Keratinocyte (primary cell): ENCODE measurements around the gene UBE2N. TPM values are rescaled to one million over a fixed set of nuclear protein-coding genes. Genes with fewer than 3 reads are reported as not detected.

Source experiments
- DNase-seq: peaks from one replicate; pipeline ENCODE4 v3.0.0-alpha.2; 2011; ENCODE audit warnings: low read depth, missing footprints, low spot score
- FAIRE-seq: peaks from 2 replicates; lab custom pipeline; 2011; peaks lifted over from hg19 to GRCh38; lab: Jason Lieb, UNC
- H2AFZ ChIP-seq: 2 replicates; pipeline ENCODE4 v1.6.0; 2012; ENCODE audit warnings: low read length, control low read depth, inconsistent platforms; ENCODE audit not compliant: control insufficient read depth
- H3K27ac ChIP-seq: 2 replicates; pipeline ENCODE4 v1.5.1; 2011; ENCODE audit warnings: low read length; ENCODE audit not compliant: control insufficient read depth, insufficient read depth
- H3K27me3 ChIP-seq: 3 replicates; pipeline ENCODE4 v1.6.0; 2011; ENCODE audit warnings: low read length; ENCODE audit not compliant: control insufficient read depth, insufficient read depth; ENCODE audit errors: extremely low read depth
- H3K36me3 ChIP-seq, 2 experiments: 2 replicates in 1 of 2; 3 replicates in 1 of 2; pipeline ENCODE4 v1.5.1; 2011; ENCODE audit warnings: low read length in 2 of 2, mild to moderate bottlenecking in 1 of 2; ENCODE audit not compliant: control insufficient read depth in 2 of 2, insufficient read depth in 2 of 2; ENCODE audit errors: extremely low read depth in 1 of 2
- H3K4me1 ChIP-seq: 3 replicates; pipeline ENCODE4 v1.5.1; 2011; ENCODE audit warnings: low read length; ENCODE audit not compliant: control insufficient read depth, insufficient read depth; ENCODE audit errors: extremely low read depth
- H3K4me2 ChIP-seq: 3 replicates; pipeline ENCODE4 v1.6.0; 2011; ENCODE audit warnings: low read depth, low read length; ENCODE audit not compliant: control insufficient read depth, insufficient read depth; ENCODE audit errors: extremely low read depth
- H3K4me3 ChIP-seq, 3 experiments: fragments of 200-600 bp in 1 of 3; sonication (generic) in 1 of 3; 2 replicates in 2 of 3; 3 replicates in 1 of 3; pipeline ENCODE4 v1.5.1; 2011 to 2016; ENCODE audit warnings: low read length in 3 of 3, mild to moderate bottlenecking in 3 of 3, control low read depth in 2 of 3, inconsistent platforms in 1 of 3, low read depth in 1 of 3, mixed read lengths in 1 of 3, mixed run types in 1 of 3, moderate library complexity in 1 of 3; ENCODE audit not compliant: control insufficient read depth in 2 of 3, insufficient read depth in 2 of 3; ENCODE audit errors: extremely low read depth in 1 of 3
- H3K79me2 ChIP-seq: 2 replicates; pipeline ENCODE4 v1.6.0; 2012; ENCODE audit warnings: low read length; ENCODE audit not compliant: control insufficient read depth, insufficient read depth
- H3K9ac ChIP-seq: 3 replicates; pipeline ENCODE4 v1.6.0; 2011; ENCODE audit warnings: low read length; ENCODE audit not compliant: control insufficient read depth, insufficient read depth; ENCODE audit errors: extremely low read depth
- H3K9me1 ChIP-seq: 3 replicates; pipeline ENCODE4 v1.6.0; 2011; ENCODE audit warnings: low read length; ENCODE audit not compliant: control insufficient read depth, insufficient read depth; ENCODE audit errors: extremely low read depth
- H3K9me3 ChIP-seq: 2 replicates; pipeline ENCODE4 v1.5.1; 2012; ENCODE audit warnings: low read depth, low read length; ENCODE audit not compliant: control insufficient read depth
- H4K20me1 ChIP-seq: 3 replicates; pipeline ENCODE4 v1.6.0; 2011; ENCODE audit warnings: low read length; ENCODE audit not compliant: control insufficient read depth, insufficient read depth; ENCODE audit errors: extremely low read depth
- EZH2 ChIP-seq: IDR thresholded peaks from one replicate; pipeline ENCODE4 v1.6.1; 2012; ENCODE audit warnings: inconsistent platforms, mild to moderate bottlenecking, low read length, moderate library complexity
- dilution Hi-C: fragments of 300-500 bp; cut with MboI; formaldehyde crosslinking; loops from one replicate; pipeline ENCODE4 v1.7.0; 2020; ENCODE audit warnings: low sequenced_read_pairs; ENCODE audit not compliant: extremely low pct_ligation_motif_present
- polyA plus RNA-seq, 5 experiments: library from polyadenylated mRNA; depleted of rRNA in 3 of 5; stranded (reverse) in 3 of 5; stranded (forward) in 1 of 5; unstranded in 1 of 5; fragments of >200 nt; gene quantifications; 1 replicate in 1 of 5; 2 replicates in 3 of 5; 3 replicates in 1 of 5; pipeline versions ENCODE4 v1.2.1 to v1.2.3, GENCODE V29; 2011 to 2012; ENCODE audit warnings: missing spikeins in 2 of 5, low read depth in 1 of 5, low replicate concordance in 1 of 5
- TF ChIP-seq, protein P1 (sequence below), 3 experiments: IDR thresholded peaks in 1 of 3; conservative IDR thresholded peaks in 1 of 3; optimal IDR thresholded peaks in 1 of 3; 2 replicates in 2 of 3; 3 replicates in 1 of 3; pipeline versions ENCODE3 to v1.5.1; 2011; ENCODE audit warnings: low read length in 3 of 3, mild to moderate bottlenecking in 3 of 3, moderate library complexity in 2 of 3, control low read depth in 1 of 3, inconsistent platforms in 1 of 3; ENCODE audit not compliant: insufficient read depth in 2 of 3; ENCODE audit errors: extremely low read depth in 1 of 3

Gene UBE2N
- polyA plus RNA-seq, 1 donor (not counting 4 experiments of a cell fraction or from before 2014, with no cell fraction given): 218 TPM

DNA sequence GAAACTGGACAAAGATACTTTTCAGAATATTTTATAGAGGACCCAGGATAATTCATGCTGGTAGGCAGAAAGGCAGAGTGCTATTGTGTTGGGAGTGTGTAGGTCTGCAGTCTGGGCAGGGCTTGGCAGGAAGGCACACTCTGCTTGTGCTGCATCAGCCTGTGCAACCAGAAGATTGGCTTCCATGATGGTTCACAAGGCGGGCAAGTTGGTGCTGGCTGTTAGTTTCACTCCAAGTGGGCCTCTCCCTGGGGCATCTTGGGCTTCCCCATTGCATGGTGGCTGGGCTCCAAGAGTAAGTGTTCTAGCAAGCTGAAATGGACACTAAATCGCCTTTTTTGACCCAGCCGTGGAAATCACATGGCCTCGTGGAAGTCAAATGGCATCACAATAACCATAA, 1.8 kb upstream of the UBE2N start:
- Histone ChIP-seq H3K9me1 (peaks cover 2% of the 10 kb centered on the region), H3K79me2 (peaks cover 32% of the 10 kb centered on the region), H2AFZ (no peak overlapping the region), H3K27ac (no peak overlapping the region), H3K9ac (no peak overlapping the region), H3K4me1 (peaks cover 35% of the 10 kb centered on the region), H3K36me3 (no peaks in the 10 kb centered on the region), H3K4me3 (no peak overlapping the region), H3K9me3 (no peaks in the 10 kb centered on the region), H4K20me1 (peaks cover 19% of the 10 kb centered on the region), H3K27me3 (no peaks in the 10 kb centered on the region), H3K4me2 (peak overlapping the region; percentile 15)
- dilution Hi-C loops: no loop called here
- no peak for FAIRE-seq
- no peak for TF ChIP-seq EZH2
- TF ChIP-seq, protein P1, sequence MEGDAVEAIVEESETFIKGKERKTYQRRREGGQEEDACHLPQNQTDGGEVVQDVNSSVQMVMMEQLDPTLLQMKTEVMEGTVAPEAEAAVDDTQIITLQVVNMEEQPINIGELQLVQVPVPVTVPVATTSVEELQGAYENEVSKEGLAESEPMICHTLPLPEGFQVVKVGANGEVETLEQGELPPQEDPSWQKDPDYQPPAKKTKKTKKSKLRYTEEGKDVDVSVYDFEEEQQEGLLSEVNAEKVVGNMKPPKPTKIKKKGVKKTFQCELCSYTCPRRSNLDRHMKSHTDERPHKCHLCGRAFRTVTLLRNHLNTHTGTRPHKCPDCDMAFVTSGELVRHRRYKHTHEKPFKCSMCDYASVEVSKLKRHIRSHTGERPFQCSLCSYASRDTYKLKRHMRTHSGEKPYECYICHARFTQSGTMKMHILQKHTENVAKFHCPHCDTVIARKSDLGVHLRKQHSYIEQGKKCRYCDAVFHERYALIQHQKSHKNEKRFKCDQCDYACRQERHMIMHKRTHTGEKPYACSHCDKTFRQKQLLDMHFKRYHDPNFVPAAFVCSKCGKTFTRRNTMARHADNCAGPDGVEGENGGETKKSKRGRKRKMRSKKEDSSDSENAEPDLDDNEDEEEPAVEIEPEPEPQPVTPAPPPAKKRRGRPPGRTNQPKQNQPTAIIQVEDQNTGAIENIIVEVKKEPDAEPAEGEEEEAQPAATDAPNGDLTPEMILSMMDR (optimal IDR thresholded peaks at IDR 0.05 in 1 of 3, IDR thresholded peaks at IDR 0.05 in 1 of 3, conservative IDR thresholded peaks at IDR 0.05 in 1 of 3; ENCODE audit: extremely low read depth in 1 of 3, insufficient read depth in 2 of 3, low read length in 3 of 3): no peak
- DNase-seq: no peak

DNA sequence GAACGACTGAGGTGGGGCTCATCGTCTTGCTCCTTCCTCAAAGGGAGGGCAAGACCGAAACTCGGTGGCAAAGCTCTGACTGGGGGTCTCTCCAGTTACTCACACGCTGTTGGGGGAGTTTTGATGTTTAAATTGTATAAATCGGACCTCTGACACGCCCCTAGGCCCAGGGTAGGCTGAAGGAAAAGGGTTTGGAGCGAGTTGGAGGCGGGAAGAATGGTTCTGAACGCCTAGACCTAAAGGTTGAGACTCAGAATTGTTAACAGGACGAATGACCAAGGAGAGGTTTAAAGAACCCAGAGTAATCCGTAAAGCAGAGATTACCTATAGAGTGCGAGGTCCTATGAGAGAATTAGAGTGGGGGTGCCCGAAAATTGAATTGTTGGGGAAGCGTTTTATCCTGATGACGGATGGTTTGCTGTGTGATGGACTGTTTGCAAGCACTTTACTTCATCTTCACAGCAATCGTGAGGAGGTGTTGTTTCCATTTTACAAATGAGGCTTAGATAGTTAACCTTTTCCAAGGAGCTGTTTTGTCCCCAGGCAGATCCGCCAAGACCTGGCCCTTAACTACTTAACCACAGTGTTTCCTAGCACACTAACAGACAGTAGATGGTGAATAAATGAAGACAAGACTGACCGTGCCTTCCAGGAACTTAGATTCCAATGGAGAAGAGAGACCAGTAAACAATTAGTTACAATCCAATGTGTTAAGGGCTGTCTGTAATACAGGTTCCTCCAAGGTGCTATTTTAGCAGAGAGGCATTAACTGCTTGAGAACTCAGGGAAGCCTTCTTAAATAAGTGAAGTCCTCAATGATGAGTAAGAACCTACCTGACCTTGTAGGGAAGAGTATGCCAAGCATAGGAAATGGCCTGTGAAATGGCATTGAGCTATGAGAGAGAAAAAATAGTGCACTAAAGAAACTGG, 929 bp upstream of the UBE2N start:
- peak overlapping the region; percentile 86 for H3K9ac ChIP-seq
- H2AFZ ChIP-seq: peak overlapping the region; percentile 75
- H3K4me1 ChIP-seq: peaks cover 35% of the 10 kb centered on the region
- no peaks in the 10 kb centered on the region for H3K27me3 ChIP-seq
- peak overlapping the region; percentile 87 for H3K27ac ChIP-seq
- peaks cover 2% of the 10 kb centered on the region for H3K9me1 ChIP-seq
- DNase-seq (no peak), FAIRE-seq (no peak)
- dilution Hi-C loops: no loop called here
- TF ChIP-seq, protein P1 (optimal IDR thresholded peaks at IDR 0.05 in 1 of 3, IDR thresholded peaks at IDR 0.05 in 1 of 3, conservative IDR thresholded peaks at IDR 0.05 in 1 of 3; ENCODE audit: extremely low read depth in 1 of 3, insufficient read depth in 2 of 3, low read length in 3 of 3): no peak
- TF ChIP-seq EZH2: no peak
- peak overlapping the region; percentile 98 for H3K4me2 ChIP-seq
- H3K36me3 ChIP-seq: no peaks in the 10 kb centered on the region
- peaks cover 41% of the 10 kb centered on the region for H3K79me2 ChIP-seq
- peak overlapping the region; percentile 76 to 97 (median 87) for H3K4me3 ChIP-seq
- H4K20me1 ChIP-seq: peaks cover 28% of the 10 kb centered on the region
- no peaks in the 10 kb centered on the region for H3K9me3 ChIP-seq
